GM20000 (cell line): ENCODE measurements around the gene HPSE.

ENCODE experiments used
- DNase-seq: peaks from one replicate; pipeline ENCODE4 v3.0.0; 2012; ENCODE audit warnings: low spot score
- TF ChIP-seq, protein P1 (sequence below): IDR thresholded peaks from 2 replicates; pipeline ENCODE4 v1.5.1; 2012; ENCODE audit warnings: mild to moderate bottlenecking, control low read depth; ENCODE audit errors: extremely low read depth, missing control alignments

Gene HPSE

DNA sequence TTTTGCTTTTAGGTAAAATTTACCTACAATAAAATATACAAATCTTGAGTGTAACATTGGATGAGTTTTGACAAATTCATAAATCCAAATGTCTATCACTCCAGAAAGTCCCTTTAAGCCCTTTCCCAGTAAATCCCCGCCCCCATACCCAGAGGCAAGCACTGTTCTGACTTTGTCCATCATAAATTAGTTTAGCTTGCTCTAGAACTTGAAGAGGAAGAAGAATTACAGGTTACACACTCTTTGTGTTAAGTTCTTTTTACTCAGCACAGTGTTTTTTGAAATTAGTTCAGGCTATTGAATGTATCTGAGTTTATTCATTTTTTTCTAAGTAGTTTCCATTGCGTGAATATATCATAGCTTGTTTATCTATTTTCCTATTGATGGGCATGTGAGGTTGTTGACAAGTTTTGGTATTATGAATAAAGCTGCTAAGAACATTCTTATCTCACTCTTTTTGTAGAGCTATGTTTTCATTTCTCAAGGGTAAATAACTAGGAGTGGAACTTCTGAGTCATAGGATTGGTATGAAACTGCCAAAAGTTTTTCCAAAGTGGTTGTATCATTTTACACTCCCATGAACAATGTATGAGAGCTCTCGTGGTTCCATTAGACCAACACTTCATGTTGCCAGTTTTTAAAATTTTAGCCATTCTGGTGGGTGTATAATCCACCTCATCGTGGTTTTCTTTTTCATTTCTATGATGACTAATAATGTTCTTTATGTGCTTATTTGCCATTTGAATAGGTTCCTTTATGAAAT lies 22.4 kb upstream of the HPSE start:
- TF ChIP-seq, protein P1, sequence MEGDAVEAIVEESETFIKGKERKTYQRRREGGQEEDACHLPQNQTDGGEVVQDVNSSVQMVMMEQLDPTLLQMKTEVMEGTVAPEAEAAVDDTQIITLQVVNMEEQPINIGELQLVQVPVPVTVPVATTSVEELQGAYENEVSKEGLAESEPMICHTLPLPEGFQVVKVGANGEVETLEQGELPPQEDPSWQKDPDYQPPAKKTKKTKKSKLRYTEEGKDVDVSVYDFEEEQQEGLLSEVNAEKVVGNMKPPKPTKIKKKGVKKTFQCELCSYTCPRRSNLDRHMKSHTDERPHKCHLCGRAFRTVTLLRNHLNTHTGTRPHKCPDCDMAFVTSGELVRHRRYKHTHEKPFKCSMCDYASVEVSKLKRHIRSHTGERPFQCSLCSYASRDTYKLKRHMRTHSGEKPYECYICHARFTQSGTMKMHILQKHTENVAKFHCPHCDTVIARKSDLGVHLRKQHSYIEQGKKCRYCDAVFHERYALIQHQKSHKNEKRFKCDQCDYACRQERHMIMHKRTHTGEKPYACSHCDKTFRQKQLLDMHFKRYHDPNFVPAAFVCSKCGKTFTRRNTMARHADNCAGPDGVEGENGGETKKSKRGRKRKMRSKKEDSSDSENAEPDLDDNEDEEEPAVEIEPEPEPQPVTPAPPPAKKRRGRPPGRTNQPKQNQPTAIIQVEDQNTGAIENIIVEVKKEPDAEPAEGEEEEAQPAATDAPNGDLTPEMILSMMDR: no peak
- DNase-seq: no peak

DNA sequence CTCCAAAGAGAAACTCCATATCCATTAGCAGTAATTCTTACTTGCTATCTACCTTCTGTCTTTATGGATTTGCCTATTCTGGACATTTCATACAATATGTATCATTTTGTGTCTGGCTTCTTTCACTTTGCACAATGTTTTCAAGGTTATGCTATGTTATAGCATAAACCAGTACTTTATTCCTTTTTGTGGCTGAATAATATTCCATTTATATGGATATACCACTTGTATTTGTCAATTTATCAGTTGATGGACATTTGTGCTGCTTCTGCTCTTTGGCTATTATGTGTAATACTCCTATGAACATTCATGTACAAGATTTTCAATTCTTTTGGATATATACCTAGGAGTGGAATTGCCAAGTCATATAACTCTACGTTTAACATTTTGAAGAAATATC lies 18.9 kb upstream of the HPSE start:
- no peak for DNase-seq
- TF ChIP-seq, protein P1: no peak

DNA sequence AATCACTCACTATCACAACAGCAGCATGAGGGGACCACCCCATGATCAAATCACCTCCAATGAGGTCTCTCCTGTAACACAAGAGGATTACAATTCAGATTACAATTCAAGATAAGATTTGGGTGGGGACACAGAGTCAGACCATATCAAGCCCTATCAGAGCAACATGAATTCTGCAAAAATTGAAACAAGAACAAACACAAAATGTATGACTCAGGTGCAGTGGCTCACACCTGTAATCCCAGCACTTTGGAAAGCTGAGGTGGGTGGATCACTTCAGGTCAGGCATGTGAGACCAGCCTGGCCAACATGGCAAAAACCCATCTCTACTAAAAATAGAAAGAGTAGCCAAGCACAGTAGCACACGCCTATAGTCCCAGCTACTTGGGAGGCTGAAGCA lies 13.4 kb upstream of the HPSE start:
- TF ChIP-seq, protein P1: no peak
- no peak for DNase-seq

DNA sequence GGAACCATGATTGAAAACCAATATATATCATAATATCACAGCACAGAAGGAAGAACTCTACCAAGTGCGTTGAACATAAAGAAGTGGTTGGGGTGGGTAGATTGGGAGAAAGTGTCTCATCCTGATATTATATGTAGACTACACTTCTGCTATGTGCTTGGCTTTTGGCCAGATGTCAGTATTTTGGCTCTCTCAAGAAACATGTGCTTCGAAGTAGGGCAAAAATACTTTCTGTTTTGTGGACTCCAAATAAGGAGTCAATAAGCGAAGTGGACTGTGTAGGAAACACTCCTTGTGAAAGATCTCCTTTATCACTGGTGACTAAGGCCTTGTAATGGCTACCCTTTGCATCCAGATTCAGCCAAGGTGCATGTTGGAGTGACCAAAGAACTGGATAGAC lies 7.8 kb upstream of the HPSE start:
- TF ChIP-seq, protein P1: no peak

DNA sequence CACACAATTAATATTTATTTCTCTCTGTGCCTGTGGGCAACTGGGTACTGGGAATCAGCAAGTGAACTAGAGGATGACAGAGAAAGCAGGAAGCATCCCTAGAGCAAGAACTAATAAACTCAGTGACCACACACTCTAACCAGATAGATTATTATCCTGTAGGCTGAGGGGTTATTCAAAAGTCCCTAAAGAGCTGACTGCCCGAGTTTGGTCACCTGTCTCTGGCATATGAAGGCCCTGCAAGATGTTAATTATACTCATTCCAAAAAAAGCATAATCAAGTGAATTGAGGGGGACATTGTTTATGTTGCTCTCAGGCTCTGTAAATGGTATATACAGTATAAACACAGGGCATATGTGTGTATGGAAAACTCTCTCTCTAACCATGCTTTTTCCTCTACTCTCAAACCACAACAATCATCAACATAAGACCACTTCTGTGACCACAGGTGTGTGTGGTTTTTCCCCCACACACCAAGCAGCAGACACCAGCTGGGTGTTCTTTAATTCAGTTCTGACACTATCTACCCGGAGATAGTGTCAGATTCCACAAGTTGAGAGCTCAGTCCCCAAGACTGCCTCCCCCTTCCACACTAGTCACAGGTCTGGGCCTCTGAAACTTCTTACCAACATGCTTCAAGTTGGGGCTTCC lies 6.2 kb upstream of the HPSE start:
- TF ChIP-seq, protein P1: no peak

More for the DNA sequence above, 7.8 kb upstream of the HPSE start:
- no peak for DNase-seq

DNA sequence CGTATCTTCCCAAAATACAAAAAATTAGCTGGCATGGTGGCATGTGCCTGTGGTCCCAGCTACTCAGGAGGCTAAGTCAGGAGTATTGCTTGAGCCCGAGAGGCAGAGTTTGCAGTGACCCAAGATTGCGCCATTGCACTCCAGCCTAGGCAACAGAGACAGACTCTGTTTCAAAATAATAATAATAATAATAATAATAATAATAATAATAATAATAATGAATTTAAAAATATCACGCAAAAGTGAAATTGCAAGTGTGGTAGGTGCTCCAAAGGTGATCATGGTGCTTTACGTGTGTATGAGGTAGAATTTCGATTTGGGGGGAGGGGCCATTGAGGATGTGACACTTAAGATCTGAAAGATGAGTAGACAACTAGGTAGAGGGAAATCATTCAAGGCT lies 4.9 kb upstream of the HPSE start:
- DNase-seq: no peak
- TF ChIP-seq, protein P1: no peak

More for the DNA sequence above, 6.2 kb upstream of the HPSE start:
- DNase-seq: no peak

DNA sequence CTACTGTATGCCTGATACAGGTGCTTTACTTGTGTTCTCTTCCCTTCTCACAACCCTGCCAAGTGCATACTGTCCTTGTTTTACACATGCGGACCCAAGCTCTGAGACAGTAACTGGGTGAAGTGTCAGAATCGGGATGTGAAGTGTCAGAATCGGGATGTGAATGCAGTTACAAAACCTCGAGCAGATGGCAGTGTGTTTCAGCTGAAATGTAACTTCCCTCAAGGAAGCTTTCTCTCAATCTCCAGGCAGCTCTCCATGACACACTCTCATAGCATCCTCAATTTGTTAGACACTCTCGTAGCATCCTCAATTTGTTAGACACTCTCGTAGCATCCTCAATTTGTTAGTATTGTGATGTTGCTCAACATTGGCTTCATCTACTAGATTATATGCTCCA lies 1.1 kb upstream of the HPSE start:
- TF ChIP-seq, protein P1: no peak
- DNase-seq: no peak
